IPS-18c (cell line): ENCODE results near the gene MCFD2.
"Not testable (repeated sequence)": the region's sequence is repeated elsewhere in the genome, so short reads cannot be mapped to it uniquely, and the experiment has no call there.

Experiments used
- H3K4me3 ChIP-seq: 2 replicates; pipeline ENCODE4 v1.7.0; 2013; ENCODE audit warnings: low read depth, mild to moderate bottlenecking, low read length, moderate library complexity; ENCODE audit not compliant: insufficient read depth
- H3K9me3 ChIP-seq: one replicate; pipeline ENCODE4 v1.6.1; 2013; ENCODE audit warnings: mild to moderate bottlenecking, low read length, moderate library complexity; ENCODE audit not compliant: control insufficient read depth, insufficient read depth

Gene MCFD2

DNA sequence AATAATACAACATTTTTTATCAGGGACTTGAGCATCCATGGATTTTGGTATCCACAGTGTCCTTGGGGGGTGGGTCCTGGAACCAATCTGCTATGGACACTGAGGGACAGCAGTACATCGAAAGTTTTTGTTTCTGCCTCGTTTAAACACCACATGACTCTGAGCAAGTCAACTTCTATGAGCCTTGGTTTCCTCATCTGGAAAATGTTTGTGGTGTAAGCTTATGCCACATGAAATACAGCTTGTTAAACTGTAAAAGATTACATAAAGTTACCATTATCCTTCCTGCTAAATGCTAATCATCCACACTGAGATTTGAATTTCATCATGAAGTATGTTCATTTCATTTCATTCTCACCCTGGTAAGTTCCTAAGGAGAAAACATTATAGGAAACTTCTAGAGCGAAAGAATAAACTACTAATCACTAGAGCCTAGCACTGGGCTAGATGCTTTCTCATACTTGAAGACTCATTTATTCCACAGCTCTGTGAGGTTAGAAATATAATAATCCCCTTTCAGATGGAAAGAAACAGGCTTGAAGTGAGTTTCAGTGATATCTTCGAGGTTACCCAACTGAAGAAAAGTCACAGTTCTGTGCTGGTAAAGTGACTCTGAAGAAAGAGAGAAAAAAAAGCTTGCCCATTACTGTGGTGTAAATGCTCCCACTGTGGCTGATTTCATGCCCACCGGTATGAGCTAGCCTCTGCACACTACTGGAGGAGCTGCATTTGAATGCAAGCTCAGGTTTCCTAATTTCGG lies 29.2 kb downstream of the MCFD2 start:
- no peak overlapping the region for H3K4me3 ChIP-seq

DNA sequence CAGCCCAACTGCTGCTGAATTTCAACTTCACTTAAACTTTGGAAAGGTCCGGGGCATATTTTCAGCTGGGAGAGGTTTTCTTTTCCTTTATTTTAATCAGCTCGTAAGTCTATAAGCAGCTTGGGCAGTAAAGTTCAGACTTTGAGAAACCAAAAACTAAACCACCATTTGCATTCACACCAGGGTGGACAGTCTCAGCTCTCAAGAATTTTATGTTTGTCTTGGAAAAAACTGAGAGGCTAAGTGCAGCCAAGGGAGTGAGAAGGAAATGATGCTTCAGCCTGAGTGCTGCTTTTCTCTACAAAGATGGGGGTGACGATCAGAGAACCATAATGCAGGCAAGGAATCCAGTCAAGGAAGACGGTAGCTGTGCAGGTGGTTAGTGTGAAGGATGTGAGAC lies 30.2 kb downstream of the MCFD2 start:
- no peak overlapping the region for H3K4me3 ChIP-seq
- H3K9me3 ChIP-seq, result no peaks in the 10 kb centered on the region

More for the DNA sequence above, 29.2 kb downstream of the MCFD2 start:
- no peaks in the 10 kb centered on the region for H3K9me3 ChIP-seq

DNA sequence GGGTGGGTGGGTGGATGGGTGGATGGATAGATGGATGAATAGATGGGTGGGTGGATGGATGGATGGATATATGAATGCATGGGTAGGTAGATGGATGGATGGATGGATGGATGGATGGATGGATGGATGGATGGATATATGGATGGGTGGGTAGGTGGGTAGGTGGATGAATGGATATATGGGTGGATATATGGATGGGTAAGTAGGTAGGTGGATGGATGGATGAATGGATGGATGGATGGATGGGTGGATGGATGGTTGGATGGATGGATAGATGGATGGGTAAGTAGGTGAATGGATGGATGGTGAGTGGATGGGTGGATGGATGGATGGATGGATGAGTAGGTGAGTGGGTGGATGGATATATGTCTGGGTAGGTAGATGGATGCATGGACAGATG lies 36.1 kb downstream of the MCFD2 start:
- H3K4me3 ChIP-seq, result no peak overlapping the region
- no peaks in the 10 kb centered on the region for H3K9me3 ChIP-seq

DNA sequence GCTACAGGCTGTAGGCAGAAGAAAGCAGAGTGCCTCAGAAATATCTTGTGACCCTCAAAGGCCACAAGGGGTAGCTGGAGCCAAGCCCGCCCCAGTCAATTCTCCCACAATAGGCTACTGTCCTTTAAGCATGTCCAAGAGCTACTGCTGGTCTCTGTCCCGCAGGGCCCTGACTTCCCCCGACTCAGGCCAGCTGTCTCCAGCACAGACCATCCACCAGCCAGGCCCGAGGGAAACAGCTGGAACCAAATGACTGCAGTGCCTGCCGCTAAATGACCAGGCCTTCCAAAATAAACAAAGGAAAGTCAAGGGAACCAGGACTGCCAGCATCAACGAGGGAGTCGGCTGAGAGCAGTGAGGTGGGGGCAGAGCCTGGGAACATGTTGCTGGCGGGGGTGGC lies 36.7 kb downstream of the MCFD2 start:
- H3K4me3 ChIP-seq, result no peak overlapping the region
- no peaks in the 10 kb centered on the region for H3K9me3 ChIP-seq

DNA sequence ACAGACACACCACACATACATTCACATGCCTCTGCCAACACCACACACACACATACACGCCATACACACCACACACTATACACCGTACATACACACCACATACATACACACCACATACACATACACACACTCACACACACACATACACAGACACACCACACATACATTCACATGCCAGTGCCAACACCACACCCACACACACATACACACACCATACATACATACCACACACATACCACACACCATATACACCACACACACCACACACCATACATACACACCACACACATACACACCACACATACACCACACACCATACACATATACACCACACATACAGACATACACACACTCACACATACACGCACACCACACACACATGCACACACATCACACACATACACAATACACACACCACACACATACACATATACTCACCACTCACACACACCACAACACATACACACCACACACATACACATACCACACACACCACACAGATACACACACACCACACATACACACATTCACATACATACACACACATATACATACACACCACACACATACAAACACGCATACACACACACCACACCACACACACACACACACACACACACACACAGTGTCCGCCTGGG lies 37.2 kb downstream of the MCFD2 start:
- Histone ChIP-seq H3K9me3 (no peaks in the 10 kb centered on the region), H3K4me3 (no peak overlapping the region)

DNA sequence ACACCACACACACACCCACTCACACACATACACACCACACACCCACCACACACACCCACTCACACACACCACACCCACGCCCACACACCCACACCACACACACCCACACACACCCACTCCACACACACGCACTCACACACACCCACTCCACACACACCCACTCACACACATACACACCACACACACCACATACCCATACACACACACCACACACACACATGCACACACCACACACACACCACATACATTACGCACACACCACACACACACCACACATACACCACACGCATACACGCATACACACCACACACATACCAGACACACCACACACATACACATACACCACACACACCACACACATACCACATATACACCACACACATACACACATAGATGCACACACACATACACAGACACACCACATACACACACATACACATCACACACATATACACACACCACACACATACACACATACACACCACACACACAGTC lies 37.9 kb downstream of the MCFD2 start:
- H3K4me3 ChIP-seq, result no peak overlapping the region
- H3K9me3 ChIP-seq, result no peaks in the 10 kb centered on the region

DNA sequence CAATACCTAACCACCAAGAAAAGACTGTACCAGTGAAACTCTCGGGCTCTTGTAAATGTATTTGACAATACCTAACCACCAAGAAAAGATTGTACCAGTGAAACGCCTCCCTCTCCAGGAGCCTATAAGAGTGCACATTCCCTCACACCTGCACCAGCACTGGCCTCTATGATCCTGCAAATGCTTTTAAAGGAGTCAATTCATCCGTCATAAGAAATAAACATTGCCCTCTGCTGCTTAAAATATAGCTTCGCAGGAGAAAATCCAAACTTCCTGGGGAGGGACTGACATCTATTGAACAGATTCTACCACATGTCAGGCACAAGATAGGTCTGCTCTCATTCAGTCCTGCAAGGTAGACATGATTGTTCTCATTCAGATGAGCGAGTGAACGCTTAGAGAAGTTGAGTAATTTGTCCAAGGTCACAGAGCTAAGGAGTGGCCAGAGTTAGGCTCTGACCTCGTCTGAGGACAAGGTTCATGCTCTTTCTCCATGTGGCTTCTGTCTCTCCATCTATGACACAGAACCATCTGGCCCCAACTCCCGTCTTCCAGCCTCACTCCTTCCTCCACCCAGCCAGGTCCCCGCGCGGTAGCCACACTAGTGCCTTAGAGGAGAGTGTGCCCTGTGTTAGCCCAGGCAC lies 38.7 kb downstream of the MCFD2 start:
- H3K4me3 ChIP-seq, result no peak overlapping the region
- no peaks in the 10 kb centered on the region for H3K9me3 ChIP-seq

DNA sequence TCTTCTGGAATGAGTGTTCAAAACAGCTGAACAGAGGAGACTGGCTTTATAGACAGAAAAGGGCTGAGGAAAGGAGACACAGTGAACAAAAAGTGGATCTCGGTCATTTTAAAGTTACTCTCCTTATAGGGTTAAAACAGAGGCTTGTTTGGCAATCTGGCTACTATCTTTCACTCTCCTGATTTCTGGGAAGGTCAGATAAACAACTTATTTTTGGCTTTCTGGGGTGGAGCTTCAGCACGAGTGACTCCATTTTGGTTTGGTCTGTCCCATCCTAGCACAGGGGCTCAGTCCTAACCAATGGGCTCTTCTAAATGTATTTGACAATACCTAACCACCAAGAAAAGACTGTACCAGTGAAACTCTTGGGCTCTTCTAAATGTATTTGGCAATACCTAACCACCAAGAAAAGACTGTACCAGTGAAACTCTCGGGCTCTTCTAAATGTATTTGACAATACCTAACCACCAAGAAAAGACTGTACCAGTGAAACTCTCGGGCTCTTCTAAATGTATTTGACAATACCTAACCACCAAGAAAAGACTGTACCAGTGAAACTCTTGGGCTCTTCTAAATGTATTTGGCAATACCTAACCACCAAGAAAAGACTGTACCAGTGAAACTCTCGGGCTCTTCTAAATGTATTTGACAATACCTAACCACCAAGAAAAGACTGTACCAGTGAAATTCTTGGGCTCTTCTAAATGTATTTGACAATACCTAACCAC lies 39.5 kb downstream of the MCFD2 start:
- not testable (repeated sequence) for H3K4me3 ChIP-seq, H3K9me3 ChIP-seq

DNA sequence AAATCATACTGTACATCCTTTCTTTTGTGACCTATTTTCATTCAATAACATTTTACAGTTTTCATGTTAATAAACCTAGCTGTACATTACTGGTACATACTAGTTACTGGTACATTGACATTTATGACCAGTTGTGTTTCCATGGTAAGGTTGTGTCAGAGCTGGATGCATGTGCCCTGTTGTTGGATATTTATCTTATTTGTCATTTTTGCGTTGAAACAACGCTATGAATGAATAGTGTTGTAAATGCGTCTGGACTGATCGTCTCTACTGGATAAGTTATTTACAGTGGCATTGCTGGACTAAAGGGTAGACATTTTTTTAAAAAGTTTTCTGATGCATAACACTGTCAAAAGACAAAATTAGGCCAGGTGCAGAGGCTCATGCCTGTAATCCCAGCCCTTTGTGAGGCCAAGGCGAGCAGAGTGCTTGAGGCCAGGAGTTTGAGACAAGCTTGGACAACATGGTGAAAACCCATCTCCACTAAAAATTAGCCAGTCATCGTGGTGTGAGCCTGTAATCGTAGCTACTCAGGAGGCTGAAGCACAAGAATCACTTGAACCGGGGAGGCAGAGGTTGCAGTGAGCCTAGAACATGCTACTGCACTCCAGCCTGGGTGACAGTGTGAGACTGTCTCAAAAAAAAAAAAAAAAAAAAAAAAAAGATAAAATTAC lies 40.2 kb downstream of the MCFD2 start:
- Histone ChIP-seq H3K9me3 (no peaks in the 10 kb centered on the region), H3K4me3 (no peak overlapping the region)

DNA sequence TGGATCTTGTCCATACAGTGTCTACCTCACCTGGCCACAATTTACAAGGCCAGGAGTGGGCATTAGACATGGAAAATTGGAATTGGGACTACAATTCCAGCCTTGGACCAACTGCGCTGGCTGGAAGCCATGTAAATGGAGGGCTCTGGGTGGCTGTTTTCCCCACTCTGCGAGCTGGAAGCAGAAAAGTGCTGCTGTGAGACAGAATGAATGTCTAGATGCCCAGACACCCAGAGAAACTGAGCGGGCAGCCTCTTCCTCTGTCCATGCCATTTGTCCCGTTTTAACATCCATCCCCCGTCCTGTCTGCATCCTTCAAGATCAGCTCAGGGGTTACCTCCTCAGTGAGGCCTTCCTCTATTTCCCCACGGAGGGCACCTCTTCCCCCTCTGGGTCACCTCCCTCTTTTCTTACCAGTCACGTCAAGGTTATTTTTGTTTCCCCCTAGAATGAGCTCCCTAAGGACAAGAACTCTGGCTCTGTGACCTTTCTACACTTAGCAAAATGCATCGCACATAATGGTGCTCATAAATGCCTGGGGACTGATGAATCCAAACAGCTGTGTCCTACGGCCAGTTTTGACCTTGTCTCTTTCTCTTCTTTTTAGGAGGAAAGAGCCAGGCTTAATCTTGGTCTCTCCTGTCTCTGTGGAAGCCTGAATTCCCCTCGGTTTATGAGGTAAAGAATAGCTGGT lies 41.2 kb downstream of the MCFD2 start:
- Histone ChIP-seq H3K4me3 (no peak overlapping the region), H3K9me3 (no peaks in the 10 kb centered on the region)

DNA sequence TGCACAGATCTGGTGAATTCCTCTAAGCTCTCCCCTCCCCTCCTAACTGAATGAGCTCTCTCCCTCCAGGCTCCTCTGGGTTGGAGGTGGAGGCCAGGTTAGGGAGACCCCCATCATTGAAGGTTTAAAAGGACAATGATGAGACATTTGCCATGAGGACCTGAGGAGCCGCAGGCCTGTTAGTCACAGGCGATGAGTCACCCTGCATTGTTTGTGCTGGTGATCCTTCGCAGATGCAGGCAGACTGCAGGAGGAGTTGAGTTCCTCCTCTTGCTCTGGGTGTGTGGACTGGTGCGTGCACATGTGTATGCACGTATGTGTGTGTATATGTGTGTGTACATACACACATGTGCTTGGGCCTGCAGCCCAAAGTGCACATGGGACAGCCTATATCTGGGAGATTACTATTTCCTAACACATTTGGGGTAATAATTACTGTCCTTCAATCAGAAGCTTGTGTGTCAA lies 42.0 kb downstream of the MCFD2 start:
- H3K9me3 ChIP-seq, result no peaks in the 10 kb centered on the region

DNA sequence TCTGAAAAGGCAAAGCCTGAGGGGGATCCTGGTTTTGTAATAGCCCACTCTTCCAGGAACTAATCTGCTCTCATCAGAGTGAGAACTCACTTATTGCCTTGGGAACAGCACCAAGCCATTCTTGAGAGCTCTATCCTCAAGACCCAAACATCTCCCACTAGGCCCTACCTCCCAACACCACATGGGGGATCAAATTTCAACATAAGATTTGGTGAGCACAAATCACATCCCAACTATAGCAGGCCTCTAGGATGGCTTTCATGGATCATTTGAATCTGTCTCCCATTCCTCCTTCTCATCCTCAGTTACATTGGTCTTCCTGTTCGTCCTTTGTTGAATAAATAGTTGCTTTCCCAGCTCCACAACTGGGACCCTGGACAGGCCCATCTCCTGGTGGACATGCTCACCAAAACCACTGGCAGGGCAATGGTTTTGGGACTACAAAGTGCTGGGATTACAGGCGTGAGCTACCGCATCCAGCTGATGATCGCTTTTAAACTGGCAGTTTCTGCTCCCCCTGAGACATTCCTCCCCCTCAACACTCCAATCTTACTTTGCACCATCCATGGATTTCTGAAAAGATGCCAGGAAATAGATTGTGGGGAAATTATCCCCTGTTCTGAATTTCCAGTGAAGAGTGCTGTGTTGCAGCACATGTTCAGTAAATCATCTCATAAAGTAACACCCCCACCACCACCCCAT lies 42.6 kb downstream of the MCFD2 start:
- Histone ChIP-seq H3K4me3 (no peak overlapping the region), H3K9me3 (peaks cover under 1% of the 10 kb centered on the region)

More for the DNA sequence above, 42.0 kb downstream of the MCFD2 start:
- H3K4me3 ChIP-seq, result no peak overlapping the region

DNA sequence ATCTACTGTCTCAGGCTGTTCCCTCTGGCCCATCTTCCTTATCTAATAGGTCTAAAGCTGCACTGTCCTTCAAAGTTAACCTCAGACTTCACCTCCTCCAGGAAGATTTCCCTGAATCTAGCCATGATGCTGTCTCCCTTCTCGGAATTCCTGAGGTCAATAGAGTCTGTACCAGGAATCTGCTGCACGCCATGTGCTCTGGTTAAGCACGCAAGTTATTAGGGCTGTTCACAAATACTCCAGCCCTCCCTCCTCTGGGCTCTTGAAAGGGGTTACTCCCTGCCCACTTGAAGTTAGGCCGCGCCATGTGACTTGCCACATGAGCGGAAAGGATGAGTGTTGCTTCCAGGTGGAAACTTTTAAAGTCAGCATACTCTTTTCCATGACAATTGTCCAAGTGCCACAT lies 43.6 kb downstream of the MCFD2 start:
- Histone ChIP-seq H3K9me3 (peaks cover 2% of the 10 kb centered on the region), H3K4me3 (no peak overlapping the region)

DNA sequence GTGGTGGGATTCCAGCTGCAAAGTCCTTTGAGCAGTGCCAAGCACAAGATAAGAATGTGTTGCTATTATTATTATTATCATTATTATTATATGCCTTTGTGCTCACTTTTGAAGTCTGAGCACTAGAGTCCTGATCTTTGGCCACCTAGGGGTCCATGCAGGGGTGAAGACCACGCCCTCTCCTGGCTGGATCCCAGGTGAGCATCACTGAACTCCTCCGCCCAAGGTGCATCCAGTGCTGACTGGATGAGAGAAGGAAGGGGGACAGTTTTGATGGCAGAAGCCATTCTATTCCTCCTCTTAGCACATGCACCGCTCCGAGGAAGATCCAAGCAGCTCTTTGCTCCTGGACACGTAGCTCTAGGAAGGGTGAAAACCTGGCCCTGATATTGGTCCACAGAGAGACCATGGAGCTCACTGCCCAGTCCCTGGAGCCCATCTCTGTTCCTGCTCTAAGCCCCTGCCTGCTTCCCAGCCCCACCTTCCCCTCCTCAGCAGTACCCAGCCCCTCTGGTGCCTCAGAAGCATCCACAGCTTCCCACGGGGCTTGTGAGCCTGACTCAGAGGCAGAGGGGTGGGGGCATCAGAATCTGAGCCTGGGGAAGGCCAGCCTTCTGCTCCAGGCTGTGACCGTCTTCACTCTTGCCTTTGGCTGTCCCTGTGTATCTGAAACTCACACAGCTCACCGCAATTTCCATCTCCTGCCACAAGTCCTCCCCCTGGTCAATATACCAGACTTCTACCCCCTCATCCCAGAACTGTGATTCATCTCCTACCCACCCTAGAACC lies 45.4 kb downstream of the MCFD2 start:
- Histone ChIP-seq H3K9me3 (peaks cover 2% of the 10 kb centered on the region), H3K4me3 (no peak overlapping the region)

DNA sequence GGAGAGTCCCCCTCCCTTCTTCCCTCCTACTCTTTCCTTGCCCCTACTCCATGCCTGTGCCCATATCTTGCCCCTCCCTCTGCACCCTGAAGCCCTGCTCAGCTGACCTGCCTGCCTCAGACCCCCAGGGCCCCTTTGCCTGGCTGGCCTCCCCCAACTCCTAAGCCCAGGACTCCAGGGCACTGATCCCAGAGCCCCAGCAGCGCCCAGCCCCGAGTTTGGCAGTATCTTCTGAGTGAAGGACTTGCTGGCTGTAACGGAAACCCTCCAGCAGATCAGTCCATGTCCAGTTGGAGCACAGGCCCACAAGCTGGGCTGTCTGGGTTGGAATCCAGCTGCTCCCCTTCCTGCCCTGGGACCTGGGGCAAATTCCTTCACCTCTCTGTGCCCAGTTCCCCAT lies 46.0 kb downstream of the MCFD2 start:
- Histone ChIP-seq H3K4me3 (no peak overlapping the region), H3K9me3 (peaks cover 2% of the 10 kb centered on the region)
